WTC11 (cell line): ENCODE results near the gene EBNA1BP2. TPM values are rescaled to one million over a fixed set of nuclear protein-coding genes. Genes with fewer than 3 reads are reported as not detected.
A peak's percentile ranks its signal among the peaks of the same experiment; 100 is the strongest.

ENCODE experiments used
- ESRRA ChIP-seq: sonication (generic); formaldehyde crosslinking; IDR thresholded peaks from 2 replicates; pipeline ENCODE4 v1.8.1; 2022; ENCODE audit warnings: mild to moderate bottlenecking, missing genetic modification reagents, borderline replicate concordance
- GABPB1 ChIP-seq: sonication (generic); formaldehyde crosslinking; IDR thresholded peaks from 2 replicates; pipeline ENCODE4 v1.8.1; 2023; ENCODE audit warnings: mild to moderate bottlenecking, missing genetic modification reagents
- HMGA2 ChIP-seq: fragments of 250-450 bp; sonication (Bioruptor Pico); IDR thresholded peaks from 2 replicates; pipeline ENCODE4 v1.4.0; 2021; ENCODE audit warnings: mild to moderate bottlenecking, moderate library complexity
- JAZF1 ChIP-seq: fragments of 250-450 bp; sonication (Bioruptor Pico); IDR thresholded peaks from 2 replicates; pipeline ENCODE4 v1.9.0; 2021; ENCODE audit warnings: moderate library complexity, mild to moderate bottlenecking, inconsistent platforms
- JUN ChIP-seq: sonication (generic); formaldehyde crosslinking; IDR thresholded peaks from 2 replicates; pipeline ENCODE4 v1.8.0; 2023; ENCODE audit warnings: mild to moderate bottlenecking, missing genetic modification reagents
- MXD4 ChIP-seq: fragments of 250-450 bp; sonication (Bioruptor Pico); IDR thresholded peaks from 2 replicates; pipeline ENCODE4 v1.8.0; 2021; ENCODE audit warnings: mild to moderate bottlenecking, moderate library complexity, borderline replicate concordance
- NFE2L1 ChIP-seq: sonication (generic); formaldehyde crosslinking; IDR thresholded peaks from 2 replicates; pipeline ENCODE4 v1.8.1; 2023; ENCODE audit warnings: missing genetic modification reagents
- NR1H2 ChIP-seq: sonication (generic); formaldehyde crosslinking; IDR thresholded peaks from 2 replicates; pipeline ENCODE4 v1.9.0; 2021; ENCODE audit warnings: mild to moderate bottlenecking, moderate library complexity, missing genetic modification reagents
- NR2C2 ChIP-seq: sonication (generic); formaldehyde crosslinking; IDR thresholded peaks from 2 replicates; pipeline ENCODE4 v1.8.0; 2022; ENCODE audit warnings: mild to moderate bottlenecking, missing genetic modification reagents
- RELA ChIP-seq: sonication (generic); formaldehyde crosslinking; IDR thresholded peaks from 2 replicates; pipeline ENCODE4 v1.8.1; 2022; ENCODE audit warnings: missing genetic modification reagents, mild to moderate bottlenecking, borderline replicate concordance
- RORB ChIP-seq: fragments of 250-450 bp; sonication (Bioruptor Pico); IDR thresholded peaks from 2 replicates; pipeline ENCODE4 v1.9.0; 2021; ENCODE audit warnings: mild to moderate bottlenecking
- SMAD4 ChIP-seq: sonication (generic); formaldehyde crosslinking; IDR thresholded peaks from 2 replicates; pipeline ENCODE4 v1.8.0; 2022; ENCODE audit warnings: mild to moderate bottlenecking, missing genetic modification reagents
- TCF7 ChIP-seq: sonication (generic); formaldehyde crosslinking; IDR thresholded peaks from 2 replicates; pipeline ENCODE4 v1.8.0; 2022; ENCODE audit warnings: mild to moderate bottlenecking, low read depth, missing genetic modification reagents, moderate library complexity
- TEAD4 ChIP-seq: sonication (generic); formaldehyde crosslinking; IDR thresholded peaks from 2 replicates; pipeline ENCODE4 v1.8.0; 2022; ENCODE audit warnings: mild to moderate bottlenecking, missing genetic modification reagents
- ZNF396 ChIP-seq: fragments of 250-450 bp; sonication (Bioruptor Pico); IDR thresholded peaks from 2 replicates; pipeline ENCODE4 v1.8.0; 2021; ENCODE audit warnings: mild to moderate bottlenecking, moderate library complexity, borderline replicate concordance
- ZNF671 ChIP-seq: fragments of 250-450 bp; sonication (Bioruptor Pico); IDR thresholded peaks from 2 replicates; pipeline ENCODE4 v1.8.0; 2021; ENCODE audit warnings: mild to moderate bottlenecking
- total RNA-seq: library from RNA; stranded (reverse); gene quantifications from 3 replicates; pipeline ENCODE4 v1.2.3, GENCODE V29; 2021
- TF ChIP-seq, protein P1 (sequence below): sonication (generic); formaldehyde crosslinking; conservative IDR thresholded peaks from 2 replicates; pipeline ENCODE4 v1.8.1; 2023; ENCODE audit warnings: mild to moderate bottlenecking, low read depth, missing genetic modification reagents, moderate library complexity
- TF ChIP-seq, protein P2 (sequence below): sonication (generic); formaldehyde crosslinking; IDR thresholded peaks from 2 replicates; pipeline ENCODE4 v1.8.0; 2023; ENCODE audit warnings: mild to moderate bottlenecking, missing genetic modification reagents
- TF ChIP-seq, protein P3 (sequence below): fragments of 250-450 bp; sonication (Bioruptor Pico); IDR thresholded peaks from 2 replicates; pipeline ENCODE4 v1.9.0; 2021; ENCODE audit warnings: mild to moderate bottlenecking
- TF ChIP-seq, protein P4 (sequence below): sonication (generic); formaldehyde crosslinking; IDR thresholded peaks from 2 replicates; pipeline ENCODE4 v1.8.1; 2023; ENCODE audit warnings: mild to moderate bottlenecking, missing genetic modification reagents, moderate library complexity
- TF ChIP-seq, protein P5 (sequence below): sonication (generic); formaldehyde crosslinking; IDR thresholded peaks from 2 replicates; pipeline ENCODE4 v1.8.1; 2023; ENCODE audit warnings: mild to moderate bottlenecking, missing genetic modification reagents
- TF ChIP-seq, protein P6 (sequence below): sonication (generic); formaldehyde crosslinking; IDR thresholded peaks from 2 replicates; pipeline ENCODE4 v1.8.1; 2022; ENCODE audit warnings: low read depth, mild to moderate bottlenecking, moderate library complexity, missing genetic modification reagents, borderline replicate concordance
- TF ChIP-seq, protein P7 (sequence below): sonication (generic); formaldehyde crosslinking; IDR thresholded peaks from 2 replicates; pipeline ENCODE4 v1.8.0; 2022; ENCODE audit warnings: mild to moderate bottlenecking, missing genetic modification reagents
- TF ChIP-seq, protein P8 (sequence below): sonication (generic); formaldehyde crosslinking; IDR thresholded peaks from 2 replicates; pipeline ENCODE4 v1.8.0; 2022; ENCODE audit warnings: mild to moderate bottlenecking, missing genetic modification reagents

The EBNA1BP2 gene
- total RNA-seq, 1 experiment from 2014 or later: 93.7 TPM

DNA sequence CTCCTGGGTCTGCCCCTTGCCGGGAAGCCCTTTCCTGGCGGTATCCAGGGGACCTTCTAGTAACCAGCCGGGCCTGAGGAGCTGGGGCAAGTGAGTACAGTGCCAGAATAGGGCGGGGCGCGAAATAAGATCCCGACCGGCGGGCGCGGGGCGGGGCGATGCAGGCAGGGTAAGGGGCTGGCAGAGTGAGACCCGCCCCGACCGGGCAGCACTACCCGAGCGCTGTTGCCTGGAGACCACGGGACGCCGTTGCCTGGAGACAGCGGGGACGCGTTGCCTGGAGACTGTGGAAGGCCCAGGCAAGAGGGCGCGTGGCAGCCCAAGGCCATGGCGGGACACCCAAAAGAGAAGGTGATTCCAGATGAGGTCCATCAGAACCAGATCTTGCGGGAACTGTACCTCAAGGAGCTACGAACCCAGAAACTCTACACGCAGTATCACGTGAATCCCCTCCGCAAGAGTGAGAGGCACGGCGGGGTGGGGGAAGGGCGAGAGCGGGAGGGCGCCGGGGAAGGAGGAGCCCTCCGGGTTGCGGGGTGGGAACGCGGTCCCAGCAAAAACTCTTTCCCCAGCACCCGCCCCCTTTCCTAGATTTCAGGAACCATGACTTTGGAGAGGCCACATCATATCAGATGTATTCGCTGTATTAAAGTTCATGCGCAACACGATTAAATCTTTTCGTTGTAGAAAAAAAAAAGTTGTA lies 24.3 kb downstream of the EBNA1BP2 start (continued):
- TF ChIP-seq, protein P1, sequence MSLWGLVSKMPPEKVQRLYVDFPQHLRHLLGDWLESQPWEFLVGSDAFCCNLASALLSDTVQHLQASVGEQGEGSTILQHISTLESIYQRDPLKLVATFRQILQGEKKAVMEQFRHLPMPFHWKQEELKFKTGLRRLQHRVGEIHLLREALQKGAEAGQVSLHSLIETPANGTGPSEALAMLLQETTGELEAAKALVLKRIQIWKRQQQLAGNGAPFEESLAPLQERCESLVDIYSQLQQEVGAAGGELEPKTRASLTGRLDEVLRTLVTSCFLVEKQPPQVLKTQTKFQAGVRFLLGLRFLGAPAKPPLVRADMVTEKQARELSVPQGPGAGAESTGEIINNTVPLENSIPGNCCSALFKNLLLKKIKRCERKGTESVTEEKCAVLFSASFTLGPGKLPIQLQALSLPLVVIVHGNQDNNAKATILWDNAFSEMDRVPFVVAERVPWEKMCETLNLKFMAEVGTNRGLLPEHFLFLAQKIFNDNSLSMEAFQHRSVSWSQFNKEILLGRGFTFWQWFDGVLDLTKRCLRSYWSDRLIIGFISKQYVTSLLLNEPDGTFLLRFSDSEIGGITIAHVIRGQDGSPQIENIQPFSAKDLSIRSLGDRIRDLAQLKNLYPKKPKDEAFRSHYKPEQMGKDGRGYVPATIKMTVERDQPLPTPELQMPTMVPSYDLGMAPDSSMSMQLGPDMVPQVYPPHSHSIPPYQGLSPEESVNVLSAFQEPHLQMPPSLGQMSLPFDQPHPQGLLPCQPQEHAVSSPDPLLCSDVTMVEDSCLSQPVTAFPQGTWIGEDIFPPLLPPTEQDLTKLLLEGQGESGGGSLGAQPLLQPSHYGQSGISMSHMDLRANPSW: no peak
- TF ChIP-seq, protein P2, sequence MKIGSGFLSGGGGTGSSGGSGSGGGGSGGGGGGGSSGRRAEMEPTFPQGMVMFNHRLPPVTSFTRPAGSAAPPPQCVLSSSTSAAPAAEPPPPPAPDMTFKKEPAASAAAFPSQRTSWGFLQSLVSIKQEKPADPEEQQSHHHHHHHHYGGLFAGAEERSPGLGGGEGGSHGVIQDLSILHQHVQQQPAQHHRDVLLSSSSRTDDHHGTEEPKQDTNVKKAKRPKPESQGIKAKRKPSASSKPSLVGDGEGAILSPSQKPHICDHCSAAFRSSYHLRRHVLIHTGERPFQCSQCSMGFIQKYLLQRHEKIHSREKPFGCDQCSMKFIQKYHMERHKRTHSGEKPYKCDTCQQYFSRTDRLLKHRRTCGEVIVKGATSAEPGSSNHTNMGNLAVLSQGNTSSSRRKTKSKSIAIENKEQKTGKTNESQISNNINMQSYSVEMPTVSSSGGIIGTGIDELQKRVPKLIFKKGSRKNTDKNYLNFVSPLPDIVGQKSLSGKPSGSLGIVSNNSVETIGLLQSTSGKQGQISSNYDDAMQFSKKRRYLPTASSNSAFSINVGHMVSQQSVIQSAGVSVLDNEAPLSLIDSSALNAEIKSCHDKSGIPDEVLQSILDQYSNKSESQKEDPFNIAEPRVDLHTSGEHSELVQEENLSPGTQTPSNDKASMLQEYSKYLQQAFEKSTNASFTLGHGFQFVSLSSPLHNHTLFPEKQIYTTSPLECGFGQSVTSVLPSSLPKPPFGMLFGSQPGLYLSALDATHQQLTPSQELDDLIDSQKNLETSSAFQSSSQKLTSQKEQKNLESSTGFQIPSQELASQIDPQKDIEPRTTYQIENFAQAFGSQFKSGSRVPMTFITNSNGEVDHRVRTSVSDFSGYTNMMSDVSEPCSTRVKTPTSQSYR (CRISPR knock-in tag): peak; percentile 52
- TF ChIP-seq, protein P3, sequence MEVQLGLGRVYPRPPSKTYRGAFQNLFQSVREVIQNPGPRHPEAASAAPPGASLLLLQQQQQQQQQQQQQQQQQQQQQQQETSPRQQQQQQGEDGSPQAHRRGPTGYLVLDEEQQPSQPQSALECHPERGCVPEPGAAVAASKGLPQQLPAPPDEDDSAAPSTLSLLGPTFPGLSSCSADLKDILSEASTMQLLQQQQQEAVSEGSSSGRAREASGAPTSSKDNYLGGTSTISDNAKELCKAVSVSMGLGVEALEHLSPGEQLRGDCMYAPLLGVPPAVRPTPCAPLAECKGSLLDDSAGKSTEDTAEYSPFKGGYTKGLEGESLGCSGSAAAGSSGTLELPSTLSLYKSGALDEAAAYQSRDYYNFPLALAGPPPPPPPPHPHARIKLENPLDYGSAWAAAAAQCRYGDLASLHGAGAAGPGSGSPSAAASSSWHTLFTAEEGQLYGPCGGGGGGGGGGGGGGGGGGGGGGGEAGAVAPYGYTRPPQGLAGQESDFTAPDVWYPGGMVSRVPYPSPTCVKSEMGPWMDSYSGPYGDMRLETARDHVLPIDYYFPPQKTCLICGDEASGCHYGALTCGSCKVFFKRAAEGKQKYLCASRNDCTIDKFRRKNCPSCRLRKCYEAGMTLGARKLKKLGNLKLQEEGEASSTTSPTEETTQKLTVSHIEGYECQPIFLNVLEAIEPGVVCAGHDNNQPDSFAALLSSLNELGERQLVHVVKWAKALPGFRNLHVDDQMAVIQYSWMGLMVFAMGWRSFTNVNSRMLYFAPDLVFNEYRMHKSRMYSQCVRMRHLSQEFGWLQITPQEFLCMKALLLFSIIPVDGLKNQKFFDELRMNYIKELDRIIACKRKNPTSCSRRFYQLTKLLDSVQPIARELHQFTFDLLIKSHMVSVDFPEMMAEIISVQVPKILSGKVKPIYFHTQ (CRISPR knock-in tag): no peak
- TF ChIP-seq, protein P4, sequence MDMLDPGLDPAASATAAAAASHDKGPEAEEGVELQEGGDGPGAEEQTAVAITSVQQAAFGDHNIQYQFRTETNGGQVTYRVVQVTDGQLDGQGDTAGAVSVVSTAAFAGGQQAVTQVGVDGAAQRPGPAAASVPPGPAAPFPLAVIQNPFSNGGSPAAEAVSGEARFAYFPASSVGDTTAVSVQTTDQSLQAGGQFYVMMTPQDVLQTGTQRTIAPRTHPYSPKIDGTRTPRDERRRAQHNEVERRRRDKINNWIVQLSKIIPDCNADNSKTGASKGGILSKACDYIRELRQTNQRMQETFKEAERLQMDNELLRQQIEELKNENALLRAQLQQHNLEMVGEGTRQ (CRISPR knock-in tag): peak; percentile 55
- no peak for TF ChIP-seq ESRRA (CRISPR knock-in tag)
- no peak for TF ChIP-seq RELA
- TF ChIP-seq JUN (CRISPR knock-in tag): no peak
- TF ChIP-seq, protein P5, sequence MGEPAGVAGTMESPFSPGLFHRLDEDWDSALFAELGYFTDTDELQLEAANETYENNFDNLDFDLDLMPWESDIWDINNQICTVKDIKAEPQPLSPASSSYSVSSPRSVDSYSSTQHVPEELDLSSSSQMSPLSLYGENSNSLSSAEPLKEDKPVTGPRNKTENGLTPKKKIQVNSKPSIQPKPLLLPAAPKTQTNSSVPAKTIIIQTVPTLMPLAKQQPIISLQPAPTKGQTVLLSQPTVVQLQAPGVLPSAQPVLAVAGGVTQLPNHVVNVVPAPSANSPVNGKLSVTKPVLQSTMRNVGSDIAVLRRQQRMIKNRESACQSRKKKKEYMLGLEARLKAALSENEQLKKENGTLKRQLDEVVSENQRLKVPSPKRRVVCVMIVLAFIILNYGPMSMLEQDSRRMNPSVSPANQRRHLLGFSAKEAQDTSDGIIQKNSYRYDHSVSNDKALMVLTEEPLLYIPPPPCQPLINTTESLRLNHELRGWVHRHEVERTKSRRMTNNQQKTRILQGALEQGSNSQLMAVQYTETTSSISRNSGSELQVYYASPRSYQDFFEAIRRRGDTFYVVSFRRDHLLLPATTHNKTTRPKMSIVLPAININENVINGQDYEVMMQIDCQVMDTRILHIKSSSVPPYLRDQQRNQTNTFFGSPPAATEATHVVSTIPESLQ (CRISPR knock-in tag): no peak
- TF ChIP-seq HMGA2: no peak
- TF ChIP-seq, protein P6, sequence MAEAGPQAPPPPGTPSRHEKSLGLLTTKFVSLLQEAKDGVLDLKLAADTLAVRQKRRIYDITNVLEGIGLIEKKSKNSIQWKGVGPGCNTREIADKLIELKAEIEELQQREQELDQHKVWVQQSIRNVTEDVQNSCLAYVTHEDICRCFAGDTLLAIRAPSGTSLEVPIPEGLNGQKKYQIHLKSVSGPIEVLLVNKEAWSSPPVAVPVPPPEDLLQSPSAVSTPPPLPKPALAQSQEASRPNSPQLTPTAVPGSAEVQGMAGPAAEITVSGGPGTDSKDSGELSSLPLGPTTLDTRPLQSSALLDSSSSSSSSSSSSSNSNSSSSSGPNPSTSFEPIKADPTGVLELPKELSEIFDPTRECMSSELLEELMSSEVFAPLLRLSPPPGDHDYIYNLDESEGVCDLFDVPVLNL: no peak
- no peak for TF ChIP-seq ZNF396 (CRISPR knock-in tag)
- TF ChIP-seq RORB (CRISPR knock-in tag): no peak
- no peak for TF ChIP-seq GABPB1
- no peak for TF ChIP-seq NR2C2 (CRISPR knock-in tag)
- no peak for TF ChIP-seq MXD4 (CRISPR knock-in tag)
- TF ChIP-seq NR1H2 (CRISPR knock-in tag): no peak
- no peak for TF ChIP-seq SMAD4 (CRISPR knock-in tag)
- no peak for TF ChIP-seq JAZF1
- TF ChIP-seq, protein P7, sequence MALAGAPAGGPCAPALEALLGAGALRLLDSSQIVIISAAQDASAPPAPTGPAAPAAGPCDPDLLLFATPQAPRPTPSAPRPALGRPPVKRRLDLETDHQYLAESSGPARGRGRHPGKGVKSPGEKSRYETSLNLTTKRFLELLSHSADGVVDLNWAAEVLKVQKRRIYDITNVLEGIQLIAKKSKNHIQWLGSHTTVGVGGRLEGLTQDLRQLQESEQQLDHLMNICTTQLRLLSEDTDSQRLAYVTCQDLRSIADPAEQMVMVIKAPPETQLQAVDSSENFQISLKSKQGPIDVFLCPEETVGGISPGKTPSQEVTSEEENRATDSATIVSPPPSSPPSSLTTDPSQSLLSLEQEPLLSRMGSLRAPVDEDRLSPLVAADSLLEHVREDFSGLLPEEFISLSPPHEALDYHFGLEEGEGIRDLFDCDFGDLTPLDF (CRISPR knock-in tag): no peak
- no peak for TF ChIP-seq TEAD4 (CRISPR knock-in tag)
- TF ChIP-seq, protein P8, sequence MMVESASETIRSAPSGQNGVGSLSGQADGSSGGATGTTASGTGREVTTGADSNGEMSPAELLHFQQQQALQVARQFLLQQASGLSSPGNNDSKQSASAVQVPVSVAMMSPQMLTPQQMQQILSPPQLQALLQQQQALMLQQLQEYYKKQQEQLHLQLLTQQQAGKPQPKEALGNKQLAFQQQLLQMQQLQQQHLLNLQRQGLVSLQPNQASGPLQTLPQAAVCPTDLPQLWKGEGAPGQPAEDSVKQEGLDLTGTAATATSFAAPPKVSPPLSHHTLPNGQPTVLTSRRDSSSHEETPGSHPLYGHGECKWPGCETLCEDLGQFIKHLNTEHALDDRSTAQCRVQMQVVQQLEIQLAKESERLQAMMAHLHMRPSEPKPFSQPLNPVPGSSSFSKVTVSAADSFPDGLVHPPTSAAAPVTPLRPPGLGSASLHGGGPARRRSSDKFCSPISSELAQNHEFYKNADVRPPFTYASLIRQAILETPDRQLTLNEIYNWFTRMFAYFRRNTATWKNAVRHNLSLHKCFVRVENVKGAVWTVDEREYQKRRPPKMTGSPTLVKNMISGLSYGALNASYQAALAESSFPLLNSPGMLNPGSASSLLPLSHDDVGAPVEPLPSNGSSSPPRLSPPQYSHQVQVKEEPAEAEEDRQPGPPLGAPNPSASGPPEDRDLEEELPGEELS (CRISPR knock-in tag): no peak
- no peak for TF ChIP-seq TCF7 (CRISPR knock-in tag)
- TF ChIP-seq ZNF671: no peak
- TF ChIP-seq NFE2L1 (CRISPR knock-in tag): no peak
